GM19463 (cell line): ENCODE data around the gene CTIF.
"Not testable (repeated sequence)": the region's sequence is repeated elsewhere in the genome, so short reads cannot be mapped to it uniquely, and the experiment has no call there.

Source experiments
- ATAC-seq: cut with Tn5 transposase; IDR thresholded peaks from one replicate; pipeline ENCODE4 v1.9.1; 2021; ENCODE audit warnings: mild to moderate bottlenecking, moderate library complexity; ENCODE audit not compliant: unreplicated experiment

Gene CTIF

DNA sequence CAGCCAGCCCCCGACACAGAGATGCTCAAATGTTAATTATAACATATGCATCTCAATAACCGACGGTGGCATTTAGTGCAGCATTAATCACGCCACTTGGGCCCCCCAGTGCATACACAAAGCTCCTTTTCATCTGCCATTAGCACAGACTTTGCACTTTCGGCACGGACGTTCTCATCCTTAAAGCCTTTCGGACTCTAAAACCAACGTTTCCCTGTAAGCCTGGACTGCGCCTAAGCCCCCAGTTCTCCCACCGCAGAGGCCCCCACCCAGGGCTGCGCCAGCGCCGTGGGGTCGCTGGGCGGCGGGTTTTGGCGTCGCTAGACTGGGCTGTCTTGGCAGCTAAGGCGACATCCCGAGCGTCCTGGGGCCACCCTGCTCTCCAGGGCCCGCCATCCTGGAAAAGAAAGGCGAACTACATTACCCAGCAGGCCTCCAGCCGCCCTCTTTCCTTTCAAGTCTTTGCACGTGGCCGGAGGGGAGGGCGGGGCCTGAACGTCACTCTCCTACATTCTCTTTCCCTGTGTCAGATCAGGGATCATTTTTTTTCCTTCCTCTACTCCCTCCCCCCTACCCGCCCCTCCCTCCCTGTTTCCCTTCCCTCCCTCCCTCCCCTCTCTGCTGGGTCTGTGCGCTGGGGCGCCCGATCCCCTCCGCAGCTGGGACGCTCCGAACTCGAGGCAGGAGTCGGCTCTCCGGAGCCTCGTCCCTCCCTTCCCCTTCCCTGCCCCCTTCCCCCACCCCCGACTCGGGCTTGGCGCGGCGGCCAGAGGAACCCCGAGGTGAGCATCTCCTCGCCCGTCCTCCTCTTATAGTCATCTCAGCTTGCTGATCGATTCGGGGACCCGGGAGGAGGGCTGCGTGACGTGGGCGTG, at the start of gene CTIF:
Gene CTIF, plus strand, starts transcription at position 501 of the 875 bp plus-strand sequence. CDS start 80,535 bp downstream, outside the sequence.
- ATAC-seq: peak; percentile 76

DNA sequence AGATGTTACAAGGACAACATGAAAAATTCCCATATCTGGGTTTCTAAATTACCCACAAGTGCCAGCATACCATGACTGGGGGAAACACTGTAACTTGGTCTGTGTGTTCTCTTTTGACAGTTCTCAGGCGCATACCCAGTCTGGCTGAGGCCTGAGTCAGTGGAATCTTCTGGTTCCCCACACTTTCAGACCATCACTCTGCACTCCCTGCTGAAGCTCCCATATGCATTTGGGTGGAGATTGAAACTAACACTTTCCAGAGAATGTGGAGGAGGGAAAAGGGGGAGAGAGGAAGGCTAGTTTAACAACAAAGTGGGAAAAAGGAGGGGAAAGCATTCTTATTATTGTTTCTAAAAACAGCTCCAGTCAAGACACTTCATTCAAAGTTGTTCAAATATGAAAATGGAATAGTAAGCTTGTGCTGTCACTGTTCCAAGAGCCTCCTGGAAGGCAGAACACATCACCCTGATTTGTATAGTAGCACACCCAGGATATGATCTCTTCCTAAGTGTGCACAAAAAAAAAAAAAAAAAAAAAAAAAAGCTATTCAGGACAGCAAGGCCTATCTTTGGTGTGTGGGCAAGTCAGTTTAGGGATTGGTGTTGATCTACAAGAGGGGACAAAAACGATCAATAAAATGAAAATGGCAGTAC, 48.1 kb upstream of the CTIF start:
- no peak for ATAC-seq

DNA sequence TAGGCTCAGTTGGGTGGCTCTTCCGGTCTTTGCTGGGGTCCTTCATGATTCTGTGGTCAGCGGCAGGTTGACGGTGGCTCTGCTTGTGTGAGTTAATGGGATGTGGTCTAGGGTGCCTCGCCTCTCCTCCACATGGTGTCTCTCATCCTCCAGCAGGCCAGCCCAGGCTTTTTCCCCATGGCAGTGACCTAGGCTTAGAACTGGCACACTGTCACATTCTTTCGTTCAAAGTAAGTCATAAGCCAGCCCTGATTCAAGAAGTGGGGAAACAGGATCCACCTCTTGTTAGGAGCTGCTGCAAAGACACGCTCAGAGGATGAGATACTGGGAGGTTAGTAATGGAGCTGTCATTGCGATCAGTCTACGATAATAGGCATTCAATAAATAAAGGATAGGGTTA, 46.0 kb upstream of the CTIF start:
- ATAC-seq: no peak

DNA sequence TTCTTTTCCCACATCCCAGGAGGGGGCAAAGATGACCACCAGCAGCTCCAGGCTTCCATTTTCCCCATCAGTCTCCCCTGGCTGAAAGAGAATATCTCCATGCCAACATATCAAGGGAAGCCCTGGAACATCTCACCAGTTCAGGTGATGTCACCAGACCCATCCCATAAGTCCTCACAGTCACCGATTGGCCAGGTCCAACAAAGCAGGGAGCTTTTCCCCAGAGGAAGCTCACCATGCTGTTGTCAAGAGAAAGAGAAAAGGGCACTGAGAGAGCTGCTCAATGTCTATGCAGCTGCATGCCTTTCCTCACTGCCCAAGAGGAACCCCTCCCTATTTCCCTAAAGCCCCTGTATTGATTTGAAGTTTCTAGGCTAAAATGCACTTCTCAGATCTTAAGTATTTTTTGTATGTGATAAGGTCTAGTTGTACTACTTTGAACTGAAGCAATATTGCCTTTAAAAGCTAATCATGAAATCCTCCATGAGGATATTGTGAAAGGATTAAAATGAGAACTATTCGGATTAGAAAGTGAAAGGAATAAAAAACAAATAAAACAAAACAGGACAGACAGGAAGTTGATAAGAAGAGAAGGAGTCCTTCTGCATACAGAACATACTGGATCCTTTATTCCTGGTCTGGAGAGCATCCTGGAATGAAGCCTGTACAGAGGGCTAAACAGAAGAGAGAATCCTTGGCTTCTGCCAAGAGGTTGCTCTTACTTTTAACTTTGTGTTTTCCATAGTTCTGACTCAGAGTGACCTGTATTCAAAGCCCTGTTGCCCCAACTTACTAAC, 45.2 kb upstream of the CTIF start:
- ATAC-seq: no peak

DNA sequence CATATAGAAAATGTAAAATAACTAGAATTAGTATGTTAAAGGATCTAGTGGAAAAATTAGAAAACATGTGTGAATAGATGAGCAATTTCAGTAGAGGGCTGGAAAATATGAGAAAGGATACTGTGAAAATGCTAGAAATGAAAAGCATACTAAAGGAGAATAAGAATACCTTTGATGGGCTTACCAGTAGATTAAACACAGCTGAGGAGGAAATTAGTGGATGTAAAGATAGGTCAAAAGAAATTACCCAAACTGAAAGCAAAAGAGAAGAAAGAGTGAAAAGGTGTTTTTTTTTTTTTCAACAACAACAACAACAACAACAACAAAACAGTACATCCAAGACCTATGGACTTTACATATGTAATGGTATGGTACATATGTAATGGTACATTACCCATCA, 41.0 kb upstream of the CTIF start:
- ATAC-seq: no peak

DNA sequence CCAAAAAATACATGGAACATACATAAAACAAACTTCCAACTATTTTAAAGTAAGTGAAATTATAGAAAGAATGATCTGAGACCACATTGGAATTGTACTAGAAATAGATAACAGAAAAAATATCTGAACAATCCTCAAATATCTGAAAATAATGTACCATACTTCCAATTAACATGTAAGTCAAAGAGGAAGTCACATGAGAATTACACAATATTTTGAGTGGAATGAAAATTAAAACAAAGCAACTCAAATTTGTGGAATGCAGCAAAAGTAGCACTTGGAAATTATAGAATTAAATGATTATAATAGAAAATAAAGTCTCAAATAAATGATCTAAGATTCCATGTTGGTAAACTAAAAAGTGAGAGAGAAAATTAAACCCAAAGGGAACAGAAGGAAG, 38.3 kb upstream of the CTIF start:
- ATAC-seq: no peak

DNA sequence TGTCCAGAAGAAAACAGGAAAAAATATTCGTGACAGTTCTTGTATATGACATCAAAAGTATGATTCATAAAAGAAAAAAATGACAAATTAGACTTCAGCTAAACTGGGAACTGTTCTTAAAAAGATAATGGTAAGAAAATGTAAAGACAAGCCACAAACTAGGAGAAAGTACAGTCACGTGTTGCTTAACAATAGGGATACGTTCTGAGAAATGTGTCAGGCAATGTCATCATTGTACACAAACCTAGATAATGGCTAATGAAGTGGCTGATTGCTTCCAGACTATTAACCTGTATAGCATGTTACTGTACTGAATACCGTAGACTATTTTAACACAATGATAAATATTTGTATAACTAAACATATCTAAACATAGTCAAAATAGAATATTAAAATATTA, 35.9 kb upstream of the CTIF start:
- ATAC-seq: no peak

DNA sequence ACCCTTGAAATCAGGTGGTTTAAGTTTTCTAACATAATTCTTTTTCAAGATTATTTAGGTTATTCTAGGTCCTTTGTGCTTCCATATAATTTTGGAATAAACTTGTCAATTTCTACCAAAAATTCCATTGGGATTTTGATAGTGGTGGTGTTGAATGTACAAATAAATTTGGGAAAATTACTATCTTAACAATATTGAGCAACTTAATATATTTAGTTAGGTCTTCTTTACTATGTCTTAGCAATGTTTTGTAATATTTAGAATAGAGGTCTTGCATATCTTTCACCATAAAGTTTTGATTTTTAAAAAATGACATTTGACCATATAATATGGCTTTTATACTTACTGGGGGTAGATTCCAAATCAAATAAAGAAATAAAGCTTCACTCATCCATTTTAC, 34.0 kb upstream of the CTIF start:
- ATAC-seq: no peak

DNA sequence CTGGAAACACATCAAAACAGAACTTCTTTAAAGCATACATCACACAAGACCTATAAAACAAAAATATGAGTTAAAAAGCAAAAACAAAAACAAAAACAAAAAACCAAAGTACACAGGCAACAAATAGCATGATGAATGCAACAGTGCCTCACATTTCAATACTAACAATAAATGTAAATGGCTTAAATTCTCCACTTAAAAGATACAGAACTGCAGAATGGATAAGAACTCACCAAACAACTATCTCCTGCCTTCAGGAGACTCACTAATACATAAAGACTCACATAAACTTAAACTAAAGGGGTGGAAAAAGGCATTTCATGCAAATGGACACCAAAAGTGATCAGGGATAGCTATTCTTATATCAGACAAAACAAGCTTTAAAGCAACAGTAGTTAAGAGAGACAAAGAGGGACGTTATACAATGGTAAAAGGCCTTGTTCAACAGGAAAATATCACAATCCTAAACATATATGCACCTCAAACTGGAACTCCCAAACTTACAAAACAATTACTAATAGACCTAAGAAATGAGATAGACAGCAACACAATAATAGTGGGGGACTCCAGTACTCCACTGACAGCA, 31.8 kb upstream of the CTIF start:
- ATAC-seq: not testable (repeated sequence)

DNA sequence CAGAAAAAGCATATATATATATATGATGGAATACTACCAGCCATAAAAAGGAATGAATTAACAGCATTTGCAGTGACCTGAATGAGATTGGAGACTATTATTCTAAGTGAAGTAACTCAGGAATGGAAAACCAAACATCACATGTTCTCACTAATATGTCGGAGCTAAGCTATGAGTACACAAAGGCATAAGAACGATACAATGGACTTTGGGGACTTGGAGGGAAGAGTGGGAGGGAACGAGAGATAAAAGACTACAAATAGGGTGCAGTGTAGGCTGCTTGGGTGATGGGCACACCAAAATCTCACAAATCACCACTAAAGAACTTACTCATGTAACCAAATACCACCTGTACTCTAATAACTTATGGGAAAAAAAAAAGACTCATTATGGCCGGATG, 26.3 kb upstream of the CTIF start:
- ATAC-seq: not testable (repeated sequence)

DNA sequence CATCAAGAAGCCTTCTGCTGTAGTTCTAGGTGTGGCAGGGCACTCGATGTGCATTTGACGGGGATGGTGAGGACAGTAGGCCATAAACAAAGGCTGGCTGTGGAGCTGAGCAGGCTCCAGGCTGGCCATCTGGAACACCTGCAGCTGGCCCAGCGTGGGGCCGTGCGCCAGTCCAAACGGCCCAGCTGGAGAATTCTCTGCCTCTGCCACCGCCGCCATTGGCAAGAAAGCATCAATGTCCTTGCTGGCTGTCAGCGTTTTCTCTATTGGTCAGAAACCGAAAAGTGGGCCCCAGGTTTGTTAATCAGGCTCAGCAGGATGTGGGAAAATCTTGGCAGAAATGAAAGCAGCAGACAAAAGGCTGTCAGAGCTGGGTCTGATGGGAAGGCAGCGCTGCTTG, 24.0 kb upstream of the CTIF start:
- no peak for ATAC-seq

DNA sequence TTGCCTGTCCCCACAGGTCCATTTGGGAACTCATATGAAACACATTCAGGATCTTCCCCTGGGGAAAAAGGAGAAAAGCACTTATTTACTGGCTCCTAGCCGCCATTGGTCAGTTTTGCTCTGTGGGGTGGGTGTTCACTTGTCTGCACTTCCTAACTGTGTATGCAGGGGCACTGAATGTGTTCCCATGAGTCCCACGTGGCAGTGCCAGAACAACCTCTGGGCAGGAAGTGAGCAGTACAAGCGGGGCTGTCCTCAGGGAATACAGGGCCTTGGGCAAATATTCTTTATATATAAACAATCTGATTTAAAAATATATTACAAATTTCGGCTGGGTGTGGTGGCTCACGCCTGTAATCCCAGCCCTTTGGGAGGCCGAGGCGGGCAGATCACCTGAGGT, 21.8 kb upstream of the CTIF start:
- ATAC-seq: no peak

DNA sequence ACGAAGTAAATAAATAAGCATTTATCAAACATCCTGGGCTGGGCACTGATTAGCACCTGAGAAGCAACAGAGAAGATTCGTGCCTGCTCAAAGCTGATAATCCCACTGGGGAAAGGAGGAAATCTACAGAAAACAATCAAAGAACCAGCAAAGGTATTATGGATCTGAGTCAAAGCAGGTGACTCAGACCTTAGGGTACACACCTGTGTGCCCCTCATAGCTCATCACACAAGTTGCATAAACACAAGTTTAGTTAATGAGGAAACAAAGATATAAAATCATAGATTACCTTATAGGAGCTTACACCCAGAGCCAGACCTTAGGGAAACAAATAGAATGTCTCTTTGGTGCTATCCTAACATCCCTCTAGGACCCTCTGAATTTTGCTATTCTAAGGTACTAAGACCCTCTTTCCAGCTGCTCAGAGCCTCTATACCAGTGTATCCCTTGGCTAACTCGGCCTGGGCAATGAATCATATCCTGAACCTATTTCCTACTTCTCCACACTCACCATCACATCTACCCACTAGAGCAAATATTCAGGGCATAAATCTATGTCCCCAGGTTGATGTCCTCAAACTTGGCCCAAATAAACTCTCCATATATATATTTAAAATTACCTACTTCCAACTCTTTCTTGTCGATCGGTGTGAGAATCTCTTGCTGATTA, 19.3 kb upstream of the CTIF start:
- ATAC-seq: no peak

DNA sequence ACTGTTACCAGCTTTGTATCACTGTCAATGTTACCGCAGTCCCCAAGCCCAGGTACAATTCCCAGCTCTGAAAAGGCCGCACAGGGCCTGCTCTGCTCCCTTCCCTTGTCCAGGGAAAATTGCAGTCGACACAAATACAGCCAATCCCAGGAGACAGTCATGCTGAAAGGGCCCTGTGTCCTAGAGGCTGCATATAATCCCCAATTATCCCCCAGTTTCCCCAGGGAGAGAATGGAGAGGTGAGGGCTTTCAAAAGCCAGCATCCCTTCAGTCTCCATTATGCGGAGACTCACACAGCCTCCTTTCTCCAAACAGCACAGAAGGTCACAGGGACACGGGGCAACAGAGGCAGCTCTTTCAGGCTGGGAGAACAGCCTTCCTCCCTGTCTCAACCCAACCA, 17.1 kb upstream of the CTIF start:
- no peak for ATAC-seq

DNA sequence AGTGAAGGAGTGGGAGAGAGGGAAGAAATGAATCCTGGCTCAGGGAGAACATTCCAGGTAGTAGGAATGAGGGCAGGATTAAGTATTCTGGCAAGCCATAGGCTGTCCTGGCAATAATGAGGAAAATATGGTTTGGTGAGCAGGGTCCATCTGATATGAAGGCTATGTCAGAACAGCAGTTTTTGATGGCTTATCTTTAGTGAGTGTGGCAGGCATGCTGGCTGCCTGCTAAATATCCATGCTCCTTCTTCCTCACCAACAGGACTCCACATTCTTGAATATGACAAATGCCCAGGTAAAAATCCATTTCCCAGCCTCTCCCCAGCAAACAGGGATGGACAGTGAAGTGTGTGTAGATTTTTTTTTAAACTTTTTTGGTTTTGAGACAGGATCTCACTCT, 13.2 kb upstream of the CTIF start:
- ATAC-seq: no peak

DNA sequence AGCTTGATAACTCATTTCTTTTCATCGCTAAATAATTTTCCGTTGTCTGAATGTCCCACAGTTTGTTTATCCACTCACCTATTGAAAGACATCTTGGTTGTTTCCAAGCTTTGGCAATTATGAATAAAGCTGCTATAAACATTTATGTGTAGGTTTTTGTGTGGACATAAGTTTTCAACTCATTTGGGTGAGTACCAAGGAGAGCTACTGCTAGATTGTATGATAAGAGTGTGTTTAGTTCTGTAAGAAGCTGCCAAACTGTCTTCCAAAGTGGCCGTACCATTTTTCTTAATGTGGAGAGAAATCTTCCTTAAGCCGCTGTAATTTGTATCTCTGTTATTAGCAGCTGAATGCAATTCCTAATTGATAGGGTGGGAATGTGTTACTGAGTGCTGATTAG, 11.4 kb upstream of the CTIF start:
- no peak for ATAC-seq

DNA sequence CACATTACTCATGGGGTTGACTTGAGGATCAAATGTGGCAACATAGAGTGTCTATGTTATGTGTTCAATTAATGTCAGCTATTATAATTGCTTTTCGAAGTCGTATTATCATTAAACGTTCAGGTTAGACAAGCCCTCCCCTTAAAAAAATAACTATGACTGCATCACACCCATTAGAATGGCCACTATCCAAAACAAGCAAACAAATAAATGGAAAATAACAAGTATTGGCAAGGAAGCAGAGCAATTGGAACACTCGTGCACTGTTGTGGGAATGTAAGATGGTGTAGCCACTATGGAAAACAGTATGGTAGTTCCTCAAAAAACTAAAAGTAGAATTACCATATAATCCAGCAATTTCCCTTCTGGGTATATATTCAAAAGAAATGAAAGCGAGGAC, 10.0 kb upstream of the CTIF start:
- ATAC-seq: no peak

DNA sequence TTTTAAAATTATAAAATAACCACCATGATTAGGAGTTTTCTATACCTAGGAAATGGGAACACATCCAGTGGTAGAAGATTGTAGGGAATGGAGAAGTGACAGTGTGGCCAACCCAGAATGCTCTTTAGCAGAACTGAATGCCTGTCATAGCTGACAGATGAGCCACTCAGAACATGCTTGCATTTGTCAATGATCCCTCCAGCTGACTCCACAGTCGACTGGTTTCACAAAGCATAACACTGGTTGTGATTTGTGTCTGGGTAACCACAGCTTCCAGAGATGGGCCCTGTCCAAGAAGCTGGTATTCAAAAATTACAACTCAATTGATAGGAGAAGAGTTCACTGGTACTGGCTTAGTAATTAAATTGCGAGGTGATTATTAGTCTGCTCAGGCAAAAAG, 9.0 kb upstream of the CTIF start:
- no peak for ATAC-seq

DNA sequence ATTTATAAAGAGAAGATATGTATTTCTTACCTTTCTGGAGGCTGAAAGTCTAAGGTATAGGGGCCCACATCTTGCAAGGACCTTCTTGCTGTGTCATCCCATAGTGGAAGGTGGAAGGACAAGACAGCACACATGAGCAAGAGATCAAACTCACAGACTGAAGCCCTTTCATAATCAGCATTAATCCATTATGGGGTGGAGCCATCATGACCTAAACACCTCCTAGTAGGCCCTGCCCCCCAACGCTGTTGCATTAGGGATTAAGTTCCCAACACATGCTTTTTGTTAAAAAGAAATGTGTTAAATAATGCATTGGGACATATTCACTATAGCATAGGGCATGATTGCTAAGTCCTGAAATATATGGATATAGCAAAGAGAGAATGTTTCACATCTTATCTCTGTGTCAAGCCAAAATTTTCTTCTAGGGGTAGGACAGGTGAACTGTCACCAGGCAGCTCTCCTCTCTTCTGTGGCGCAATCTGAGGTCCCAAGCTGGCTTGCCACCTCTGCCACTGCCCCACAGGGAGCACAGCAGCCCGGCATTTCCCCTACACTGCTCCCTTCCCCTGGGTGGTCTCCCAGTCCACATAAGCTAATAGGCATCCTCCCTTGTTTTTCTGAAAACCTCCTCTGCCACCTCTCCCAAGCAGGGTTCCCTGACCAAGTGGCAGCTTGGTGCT, 8.3 kb upstream of the CTIF start:
- ATAC-seq: no peak

DNA sequence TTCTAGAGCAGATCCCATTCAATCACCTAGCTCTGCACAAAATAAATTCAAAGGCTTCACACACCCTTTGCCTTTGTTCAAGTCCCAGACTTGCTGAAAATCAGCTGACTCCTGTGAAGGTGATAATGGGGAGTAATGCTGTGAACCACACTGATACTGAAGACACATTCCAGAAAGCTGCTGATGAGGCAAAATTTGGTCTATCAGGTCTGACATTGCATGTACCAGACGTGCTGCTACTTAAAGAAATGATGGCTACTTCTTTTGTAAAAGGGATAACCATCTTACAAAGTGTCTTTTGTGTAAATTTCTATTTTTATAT, 7.8 kb upstream of the CTIF start:
- no peak for ATAC-seq
